GM21786 (cell line): ENCODE measurements around the gene PPP3CB.

Experiments
- ATAC-seq: cut with Tn5 transposase; IDR thresholded peaks from one replicate; pipeline ENCODE4 v1.9.1; 2021; ENCODE audit not compliant: unreplicated experiment

The PPP3CB gene

DNA sequence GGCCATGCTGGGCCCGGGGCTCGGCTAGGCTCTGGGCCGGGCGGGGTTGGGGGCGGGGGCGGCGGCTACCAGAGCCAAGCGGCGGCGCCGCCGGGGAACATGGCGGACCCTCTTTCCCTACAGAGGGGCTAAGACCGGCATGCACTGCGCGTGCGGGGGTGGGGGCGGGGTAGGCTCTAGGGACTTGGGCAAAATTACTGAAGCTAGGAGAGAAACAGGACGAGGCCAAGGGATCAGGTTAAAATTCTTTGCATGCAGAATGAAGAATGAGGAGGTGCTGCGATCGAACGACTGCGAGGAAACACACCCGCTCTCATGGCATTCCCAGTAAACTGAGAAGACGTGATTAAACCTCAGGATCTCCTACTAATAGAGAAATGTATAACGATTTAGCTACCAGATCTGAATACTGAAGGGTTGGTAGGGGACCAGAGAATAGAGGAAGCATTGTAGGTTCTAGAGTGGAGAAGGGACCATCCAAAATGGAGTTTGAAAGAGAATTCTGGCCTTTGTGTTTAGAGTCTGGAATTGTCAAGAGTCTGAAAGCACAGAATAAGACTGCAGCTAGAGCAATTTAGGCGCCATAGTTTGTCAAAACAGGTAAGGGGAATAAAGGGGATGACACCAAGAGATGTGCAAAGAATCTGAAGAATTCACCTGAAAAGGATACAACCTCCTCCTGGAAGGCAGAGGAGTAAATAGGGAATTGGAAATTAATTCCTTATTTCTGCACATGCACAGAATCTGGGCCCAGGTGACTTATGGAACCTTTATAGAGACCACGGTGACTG is at the start of gene PPP3CB:
Gene PPP3CB (minus strand): TSS at position 141 of the 791 bp plus-strand sequence. CDS start 135 bp downstream, at position 6.
- ATAC-seq = peak; percentile 47

DNA sequence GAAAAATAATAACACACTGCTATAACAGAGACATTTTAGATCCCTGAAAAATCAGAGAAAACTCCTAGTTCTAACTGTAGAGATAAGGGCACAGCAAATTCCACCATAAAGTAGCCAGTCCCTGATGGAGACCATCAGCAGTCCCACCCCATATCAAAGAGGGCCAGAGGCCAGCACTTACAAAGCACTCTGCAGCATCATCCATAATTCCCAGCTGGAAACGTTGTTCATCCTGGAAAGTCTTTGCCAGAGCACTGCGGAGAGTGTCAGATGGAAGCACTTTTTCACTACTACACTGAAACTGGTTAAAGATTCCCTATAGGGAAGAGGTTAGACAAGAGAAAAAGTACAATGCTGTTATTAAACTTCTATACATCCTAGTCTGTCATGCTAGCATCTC is 49.5 kb upstream of the PPP3CB start:
- no peak for ATAC-seq

DNA sequence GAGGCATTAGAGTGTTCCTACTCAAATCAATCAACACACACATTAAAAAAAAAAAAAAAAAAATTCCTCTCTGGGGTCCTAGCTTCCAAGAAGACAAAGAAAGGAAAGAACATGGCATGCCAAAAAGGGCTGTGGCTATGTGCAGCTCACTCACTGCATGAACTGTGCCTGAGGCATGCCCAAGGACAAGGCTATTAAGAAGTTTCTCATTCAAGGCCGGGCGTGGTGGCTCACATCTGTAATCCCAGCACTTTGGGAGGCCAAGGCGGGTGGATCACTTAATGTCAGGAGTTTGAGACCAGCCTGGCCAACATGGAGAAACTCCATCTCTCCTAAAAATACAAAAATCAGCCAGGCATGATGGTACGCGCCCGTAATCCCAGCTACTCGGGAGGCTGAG is 41.9 kb upstream of the PPP3CB start:
- ATAC-seq = no peak

GRCh38 chr10:73537288-73537687 is 41.5 kb upstream of the PPP3CB start:
- ATAC-seq = no peak

- no peak for ATAC-seq
These were observed 39.0 kb upstream of the PPP3CB start for GRCh38 chr10:73534857-73535256.

GRCh38 chr10:73529089-73529832 is 33.4 kb upstream of the PPP3CB start:
- no peak for ATAC-seq

DNA sequence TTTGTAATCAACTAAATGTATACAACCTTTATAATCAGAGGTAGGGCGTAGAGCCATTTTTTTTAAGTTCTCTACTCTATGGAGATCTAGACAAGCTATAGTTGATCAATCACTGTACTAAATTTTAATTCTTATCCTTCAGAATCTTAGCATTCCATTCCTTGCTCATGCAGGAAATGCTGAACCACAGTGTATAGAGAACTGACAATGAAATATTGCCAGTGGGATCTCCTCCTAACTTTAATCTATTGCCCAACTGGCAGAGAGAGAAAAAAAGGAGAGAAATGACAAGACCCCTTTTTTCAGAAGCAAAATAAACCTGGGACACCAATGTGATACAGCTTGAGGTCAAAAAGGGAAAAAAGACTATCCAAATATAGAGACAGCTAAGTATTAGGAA is 26.4 kb upstream of the PPP3CB start:
- ATAC-seq = no peak

DNA sequence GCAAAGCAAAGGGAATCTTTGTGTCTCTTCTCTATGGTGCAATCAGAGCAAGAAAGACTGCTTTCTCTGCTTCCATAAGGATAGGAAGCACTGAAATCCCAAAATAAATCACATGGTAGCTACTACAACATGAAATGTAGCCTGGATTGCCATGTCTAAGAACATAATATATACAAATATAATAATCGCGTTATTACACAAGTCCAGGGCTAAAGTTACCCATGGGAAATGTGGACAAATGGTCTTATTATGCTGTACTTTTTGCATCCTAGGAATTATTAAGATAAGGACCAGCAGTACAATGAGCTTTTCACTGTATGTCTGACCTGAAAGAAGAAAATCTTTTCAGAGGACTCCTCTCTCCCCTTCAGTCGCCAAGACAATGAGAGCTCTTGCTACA is 23.5 kb upstream of the PPP3CB start:
- no peak for ATAC-seq

DNA sequence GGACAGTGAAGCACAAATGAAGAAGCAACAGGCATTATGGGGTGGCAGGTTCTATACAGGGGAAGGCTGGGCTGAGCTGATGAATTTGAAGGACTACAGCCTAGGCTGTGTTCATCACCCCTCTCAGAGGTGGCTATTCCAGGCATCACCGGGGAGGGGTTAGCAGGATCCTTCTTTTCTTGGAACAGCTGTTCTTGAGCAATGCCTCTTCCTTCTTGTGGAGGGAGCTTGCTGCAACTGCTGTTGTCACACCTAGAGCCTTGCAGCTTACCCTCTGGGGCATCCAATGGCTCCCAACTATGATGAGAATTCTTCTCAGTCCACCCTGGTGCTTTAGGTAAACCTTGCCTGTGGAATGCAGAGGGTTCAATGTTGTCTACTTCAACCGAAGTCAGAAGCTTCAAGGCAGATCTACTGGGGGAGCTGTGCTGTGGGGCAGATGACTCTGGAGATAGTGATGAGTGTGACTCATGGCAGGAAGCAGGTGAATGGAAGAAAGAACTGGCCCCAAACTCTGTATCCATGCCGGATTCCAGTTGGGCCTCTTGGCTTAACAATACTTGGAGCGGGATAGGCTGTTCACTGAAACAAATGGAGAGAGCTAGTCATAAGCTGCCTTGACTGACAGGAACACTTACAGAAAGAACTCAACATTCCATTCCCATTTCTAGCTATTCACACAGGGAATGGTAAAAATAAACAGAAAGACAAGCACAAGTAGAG is 21.5 kb upstream of the PPP3CB start:
- ATAC-seq = no peak

DNA sequence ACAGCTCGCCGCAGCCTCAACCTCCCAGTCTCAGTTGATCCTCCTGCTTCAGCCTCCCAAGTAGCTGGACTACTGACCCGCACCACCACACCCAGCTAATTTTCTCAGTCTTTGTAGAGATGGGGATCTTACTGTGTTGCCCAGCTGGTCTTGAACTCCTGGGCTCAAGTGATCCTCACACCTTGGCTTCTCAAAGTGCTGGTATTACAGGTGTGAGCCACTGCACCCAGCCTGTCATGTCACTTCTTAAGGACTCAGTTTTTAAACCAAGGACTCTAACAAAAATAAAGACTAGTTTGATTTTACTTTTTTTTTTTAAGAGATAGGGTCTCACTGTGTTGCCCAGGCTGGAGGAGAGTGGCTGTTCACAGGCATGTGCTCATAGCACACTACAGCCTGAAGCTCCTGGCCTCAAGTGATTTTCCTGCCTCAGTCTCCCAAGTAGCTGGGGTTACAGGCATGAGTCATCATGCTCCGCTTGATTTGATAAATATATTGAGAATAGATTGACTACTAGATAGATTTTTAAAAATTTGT is 16.5 kb upstream of the PPP3CB start:
- no peak for ATAC-seq

DNA sequence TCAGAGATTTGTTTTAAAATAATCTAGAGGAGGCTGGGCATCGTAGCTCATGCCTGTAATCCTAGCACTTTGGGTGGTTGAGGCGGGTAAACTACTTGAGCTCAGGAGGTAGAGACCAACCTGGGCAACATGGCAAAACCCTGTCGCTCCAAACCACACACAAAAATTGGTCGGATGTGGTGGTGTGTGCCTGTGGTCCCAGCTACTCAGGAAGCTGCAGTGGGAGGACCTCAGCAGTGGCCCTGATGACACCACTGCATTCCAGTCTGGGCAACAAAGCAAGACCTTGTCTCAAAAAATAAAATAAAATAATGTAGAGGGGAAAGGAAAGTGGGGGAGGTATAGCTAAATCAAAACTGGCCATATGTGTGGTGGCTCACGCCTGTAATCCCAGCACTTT is 13.9 kb upstream of the PPP3CB start:
- ATAC-seq = no peak

DNA sequence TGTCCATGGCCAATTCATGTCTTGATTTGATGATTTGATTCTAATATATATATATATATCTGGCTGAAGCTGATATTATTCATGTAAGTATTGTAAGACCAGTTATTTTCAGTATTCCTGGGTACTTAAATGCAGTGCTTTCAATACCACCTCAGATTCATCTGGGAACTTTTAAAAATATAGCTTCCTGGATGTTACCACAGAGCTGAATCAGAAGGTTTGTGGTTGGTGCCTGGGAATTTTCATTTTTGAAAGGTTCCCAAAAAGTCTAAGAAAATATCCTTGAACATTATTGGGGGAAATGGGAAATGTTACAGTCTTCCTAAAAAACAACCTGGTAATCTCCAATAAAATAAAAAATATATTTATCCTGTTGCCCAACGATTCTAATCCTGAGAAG is 10.7 kb upstream of the PPP3CB start:
- no peak for ATAC-seq

DNA sequence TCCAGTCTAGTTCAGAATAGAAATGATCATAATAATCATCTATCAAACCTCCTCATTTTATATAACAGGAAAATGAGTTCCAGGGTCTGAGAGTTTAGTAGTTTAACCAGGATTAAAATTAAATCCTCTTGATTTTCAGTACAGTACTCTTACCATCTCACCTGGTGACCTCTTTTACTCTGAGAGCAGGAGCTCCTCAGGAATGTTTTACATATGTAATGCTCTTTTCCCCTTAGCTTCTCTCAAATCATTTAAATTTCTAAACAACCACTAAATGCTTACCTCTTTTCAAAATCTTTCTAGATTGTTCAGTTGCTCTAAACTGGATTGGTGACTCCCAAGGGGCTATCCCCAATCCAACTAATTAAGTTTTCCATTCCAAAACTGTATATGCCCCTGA is 10.2 kb upstream of the PPP3CB start:
- no peak for ATAC-seq

- ATAC-seq = no peak
These were observed 7.2 kb upstream of the PPP3CB start for GRCh38 chr10:73503037-73503436.

GRCh38 chr10:73501651-73502050 is 5.8 kb upstream of the PPP3CB start:
- ATAC-seq = no peak

DNA sequence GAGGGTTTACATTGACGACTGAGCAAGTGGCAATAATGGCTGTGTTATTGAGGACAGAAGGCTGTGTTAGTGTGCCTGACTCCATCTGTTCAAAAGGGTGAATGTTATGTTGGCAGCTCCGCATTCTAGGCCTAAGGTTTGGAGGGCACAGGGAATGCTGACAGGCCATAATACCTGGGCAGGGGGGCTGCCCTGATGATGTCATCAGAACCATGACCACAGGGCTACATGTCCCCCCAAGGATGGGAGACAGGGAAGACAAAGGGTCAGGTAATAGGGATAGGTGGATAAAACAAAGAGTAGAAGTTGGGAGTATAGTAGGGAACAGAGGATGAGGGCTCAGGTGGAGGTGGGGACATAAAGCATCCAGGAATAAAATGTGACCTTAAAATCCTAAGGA is 1.8 kb upstream of the PPP3CB start:
- no peak for ATAC-seq

DNA sequence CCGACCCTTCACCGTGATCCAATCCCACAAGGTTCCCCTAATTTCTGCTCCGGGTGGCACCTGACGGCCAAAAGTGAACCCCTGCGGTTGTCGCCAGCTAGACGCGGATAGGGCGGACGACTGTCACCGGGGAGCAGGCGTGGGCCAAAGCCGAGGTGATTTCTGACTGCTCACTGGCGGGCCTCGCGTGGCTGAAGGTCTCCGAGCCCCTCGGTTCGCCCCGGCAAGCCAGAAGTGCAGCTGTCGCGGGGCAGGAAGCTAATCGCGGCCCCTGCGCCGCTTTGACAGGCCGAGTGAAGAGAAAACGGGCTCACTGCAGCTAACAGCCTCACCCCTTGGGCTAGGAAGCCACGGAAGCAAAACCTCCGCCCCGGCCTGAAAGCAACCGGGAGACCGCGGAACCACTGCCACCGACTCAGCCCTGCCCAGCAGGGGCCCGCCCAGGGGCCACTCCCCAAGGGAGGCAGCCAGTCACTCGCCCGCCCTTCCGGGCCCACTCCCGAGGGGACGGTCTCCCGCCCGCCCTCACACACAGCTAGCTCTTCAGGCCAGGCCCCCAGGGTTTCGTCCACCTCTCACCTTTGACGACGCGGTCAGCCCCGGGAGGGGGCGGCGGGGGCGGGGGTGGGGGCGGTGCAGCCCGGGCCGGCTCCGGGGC is 469 bp downstream of the PPP3CB start:
- ATAC-seq = peak; percentile 91

- no peak for ATAC-seq
These were observed 973 bp downstream of the PPP3CB start for GRCh38 chr10:73494877-73495225.

GRCh38 chr10:73494213-73494612 is 1.6 kb downstream of the PPP3CB start:
- no peak for ATAC-seq

- ATAC-seq = no peak
These were observed 2.0 kb downstream of the PPP3CB start for GRCh38 chr10:73493781-73494180.

- no peak for ATAC-seq
These were observed 9.2 kb downstream of the PPP3CB start for GRCh38 chr10:73486601-73487000.
